ENCODE results near the gene SH3PXD2B.

- TF ChIP-seq POLR2A (IDR thresholded peaks at IDR 0.05) (no peak), CTCF (IDR thresholded peaks at IDR 0.05) (no peak), POLR2AphosphoS5 (IDR thresholded peaks at IDR 0.05) (no peak)
These were observed 119.7 kb downstream of the SH3PXD2B start for GRCh38 chr5:172334641-172335040.
